Measurements from ENCODE around the gene KPNB1.

DNA sequence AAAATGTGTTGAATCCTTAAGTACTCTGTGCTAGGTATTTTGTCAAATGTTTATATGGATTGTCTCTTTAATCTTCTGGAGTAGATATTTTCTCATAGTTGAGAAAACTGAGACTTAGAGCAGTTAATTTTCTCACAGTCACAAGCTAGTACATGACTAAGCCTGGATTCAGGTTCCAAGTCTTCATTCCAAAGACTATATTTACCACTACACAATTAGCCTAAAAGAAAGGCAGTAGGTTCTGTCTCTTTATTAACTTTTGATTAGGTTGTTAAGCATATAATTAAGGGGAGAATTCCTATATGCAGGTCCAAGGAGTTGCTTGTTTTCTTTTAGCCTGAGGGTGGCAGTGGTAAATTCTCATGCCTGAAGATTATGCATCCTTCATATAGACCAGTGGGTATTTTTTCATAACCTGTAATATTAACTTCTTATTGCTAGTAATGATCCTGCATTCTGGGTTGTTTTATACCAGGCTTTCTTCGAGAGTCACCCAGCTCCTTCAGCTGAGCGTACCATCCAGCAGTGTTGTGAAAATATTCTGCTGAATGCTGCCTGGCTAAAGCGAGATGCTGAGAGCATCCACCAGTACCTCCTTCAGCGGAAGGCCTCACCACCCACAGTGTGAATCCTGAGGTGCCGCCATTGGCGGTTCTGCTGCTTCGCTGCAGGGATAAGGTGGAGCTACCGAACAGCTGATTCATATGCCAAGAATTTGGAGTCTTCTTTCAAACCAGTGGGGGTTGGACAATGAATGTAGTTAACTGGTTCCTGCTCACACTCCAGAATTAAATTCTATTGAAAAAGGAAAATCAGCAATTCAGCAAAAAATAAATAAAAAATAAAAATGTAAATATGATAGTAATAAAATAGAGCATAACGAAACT, 28.2 kb upstream of the KPNB1 start:
- TF ChIP-seq, protein P1, sequence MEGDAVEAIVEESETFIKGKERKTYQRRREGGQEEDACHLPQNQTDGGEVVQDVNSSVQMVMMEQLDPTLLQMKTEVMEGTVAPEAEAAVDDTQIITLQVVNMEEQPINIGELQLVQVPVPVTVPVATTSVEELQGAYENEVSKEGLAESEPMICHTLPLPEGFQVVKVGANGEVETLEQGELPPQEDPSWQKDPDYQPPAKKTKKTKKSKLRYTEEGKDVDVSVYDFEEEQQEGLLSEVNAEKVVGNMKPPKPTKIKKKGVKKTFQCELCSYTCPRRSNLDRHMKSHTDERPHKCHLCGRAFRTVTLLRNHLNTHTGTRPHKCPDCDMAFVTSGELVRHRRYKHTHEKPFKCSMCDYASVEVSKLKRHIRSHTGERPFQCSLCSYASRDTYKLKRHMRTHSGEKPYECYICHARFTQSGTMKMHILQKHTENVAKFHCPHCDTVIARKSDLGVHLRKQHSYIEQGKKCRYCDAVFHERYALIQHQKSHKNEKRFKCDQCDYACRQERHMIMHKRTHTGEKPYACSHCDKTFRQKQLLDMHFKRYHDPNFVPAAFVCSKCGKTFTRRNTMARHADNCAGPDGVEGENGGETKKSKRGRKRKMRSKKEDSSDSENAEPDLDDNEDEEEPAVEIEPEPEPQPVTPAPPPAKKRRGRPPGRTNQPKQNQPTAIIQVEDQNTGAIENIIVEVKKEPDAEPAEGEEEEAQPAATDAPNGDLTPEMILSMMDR (IDR thresholded peaks at IDR 0.05; ENCODE audit: poor library complexity, severe bottlenecking) = no peak
- no peak for TF ChIP-seq EZH2 (IDR thresholded peaks at IDR 0.05; ENCODE audit: borderline replicate concordance, insufficient read depth, low read length, poor library complexity, severe bottlenecking)
- no peak for TF ChIP-seq RAD21 (conservative IDR thresholded peaks at IDR 0.05)
- TF ChIP-seq SMC3 (conservative IDR thresholded peaks at IDR 0.05; ENCODE audit: poor library complexity) = no peak
